ENCODE results near the gene CAPN8.

GRCh38 chr1:223525546-223525945 is 140.0 kb downstream of the CAPN8 start:
- TF ChIP-seq CTCF (IDR thresholded peaks at IDR 0.05): no peak
- TF ChIP-seq POLR2A (IDR thresholded peaks at IDR 0.05): no peak

All from uterus (tissue), 2 donors.